ENCODE results near the gene FOXR1. TPM values are rescaled to one million over a fixed set of nuclear protein-coding genes. Genes with fewer than 3 reads are reported as not detected.
"Not testable (repeated sequence)": the region's sequence is repeated elsewhere in the genome, so short reads cannot be mapped to it uniquely, and the experiment has no call there.

The FOXR1 gene
- total RNA-seq, 1 donor from 2014 or later = not detected

DNA sequence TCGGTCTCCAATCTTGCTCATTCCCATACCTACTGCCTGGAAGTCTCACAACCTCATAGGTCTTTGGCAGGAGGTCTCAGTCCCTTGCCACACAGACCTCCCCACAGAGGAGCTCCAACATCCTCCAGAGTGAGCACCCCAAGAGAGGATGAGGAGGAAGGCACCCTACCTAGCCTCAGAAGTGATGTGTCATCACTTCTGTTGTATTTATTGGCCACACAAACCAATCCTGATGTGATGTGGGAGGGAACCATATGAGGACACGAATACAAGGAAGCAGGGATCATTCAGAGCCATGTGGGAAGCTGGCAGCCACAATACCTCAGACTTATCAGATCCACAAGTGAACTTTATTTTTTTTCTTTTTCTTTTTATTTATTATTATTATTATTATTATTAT is 24.5 kb upstream of the FOXR1 start:
- Histone ChIP-seq H3K9me3 (ENCODE audit: control insufficient read depth in 3 of 3, low read length in 3 of 3) (no peaks in the 10 kb centered on the region), H3K4me1 (ENCODE audit: control insufficient read depth in 3 of 3, insufficient read depth in 3 of 3, low read length in 3 of 3) (no peaks in the 10 kb centered on the region), H3K27me3 (ENCODE audit: control insufficient read depth in 3 of 3, insufficient read depth in 3 of 3, low read length in 3 of 3) (no peaks in the 10 kb centered on the region)

DNA sequence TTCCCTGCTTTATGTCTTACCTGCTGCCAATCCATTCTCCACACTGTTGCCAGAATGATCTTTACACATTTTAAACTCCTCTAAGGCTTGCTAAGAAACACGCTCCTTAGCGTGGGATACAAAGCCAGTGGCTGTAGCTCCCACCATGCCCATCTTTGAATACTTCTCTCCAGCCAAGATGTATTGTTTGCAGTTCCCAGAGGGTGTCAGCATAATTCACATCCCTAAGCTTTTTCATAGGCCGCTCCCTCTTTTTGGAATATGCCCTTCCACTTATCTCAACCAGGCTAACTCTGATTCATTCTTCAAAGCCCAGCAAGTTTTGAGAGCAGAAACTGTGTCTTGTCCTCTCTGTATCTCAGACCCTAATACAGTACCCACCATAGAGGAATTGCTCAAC is 23.6 kb upstream of the FOXR1 start:
- no peak overlapping the region for H3K4me3 ChIP-seq (ENCODE audit: low read length in 3 of 3)
- no peak overlapping the region for H3K27ac ChIP-seq (ENCODE audit: low read depth, low read length)
- no peak overlapping the region for H3K9ac ChIP-seq (ENCODE audit: low read depth in 1 of 3, low read length in 3 of 3)
- no peaks in the 10 kb centered on the region for H3K4me1 ChIP-seq (ENCODE audit: control insufficient read depth in 3 of 3, insufficient read depth in 3 of 3, low read length in 3 of 3)
- H3K36me3 ChIP-seq (ENCODE audit: control insufficient read depth in 3 of 3, insufficient read depth in 3 of 3, low read length in 3 of 3) = no peaks in the 10 kb centered on the region
- H3K27me3 ChIP-seq (ENCODE audit: control insufficient read depth in 3 of 3, insufficient read depth in 3 of 3, low read length in 3 of 3) = no peaks in the 10 kb centered on the region
- H3K9me3 ChIP-seq (ENCODE audit: control insufficient read depth in 3 of 3, low read length in 3 of 3) = no peaks in the 10 kb centered on the region

More for the DNA sequence above, 24.5 kb upstream of the FOXR1 start:
- Histone ChIP-seq H3K9ac (ENCODE audit: low read depth in 1 of 3, low read length in 3 of 3) (no peak overlapping the region), H3K36me3 (ENCODE audit: control insufficient read depth in 3 of 3, insufficient read depth in 3 of 3, low read length in 3 of 3) (no peaks in the 10 kb centered on the region), H3K27ac (ENCODE audit: low read depth, low read length) (no peak overlapping the region), H3K4me3 (ENCODE audit: low read length in 3 of 3) (no peak overlapping the region)

DNA sequence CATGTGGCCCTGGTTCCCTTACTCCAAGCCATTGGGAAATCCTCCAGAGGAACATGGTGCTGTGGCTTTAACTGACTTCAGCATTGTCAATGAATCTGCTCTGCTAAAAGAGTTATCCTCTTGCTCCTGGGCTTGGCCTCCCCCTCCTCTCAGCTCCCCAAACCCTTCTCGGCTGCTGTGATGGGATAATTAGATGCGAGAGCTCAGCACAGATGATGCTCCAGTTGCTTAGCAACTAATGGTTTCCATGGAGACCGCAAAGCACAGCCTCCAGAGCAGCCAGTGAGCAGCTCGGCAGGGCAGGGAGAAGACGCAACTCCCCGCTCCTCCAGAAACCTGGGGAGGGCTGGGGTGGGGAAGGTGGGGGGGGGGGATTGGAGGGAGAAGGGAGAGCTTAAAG is 18.3 kb upstream of the FOXR1 start:
- Histone ChIP-seq H3K27ac (ENCODE audit: low read depth, low read length) (no peak overlapping the region), H3K4me1 (ENCODE audit: control insufficient read depth in 3 of 3, insufficient read depth in 3 of 3, low read length in 3 of 3) (peaks cover 0 to 6% (median 0%) of the 10 kb centered on the region in 3 donors), H3K4me3 (ENCODE audit: low read length in 3 of 3) (no peak overlapping the region)

DNA sequence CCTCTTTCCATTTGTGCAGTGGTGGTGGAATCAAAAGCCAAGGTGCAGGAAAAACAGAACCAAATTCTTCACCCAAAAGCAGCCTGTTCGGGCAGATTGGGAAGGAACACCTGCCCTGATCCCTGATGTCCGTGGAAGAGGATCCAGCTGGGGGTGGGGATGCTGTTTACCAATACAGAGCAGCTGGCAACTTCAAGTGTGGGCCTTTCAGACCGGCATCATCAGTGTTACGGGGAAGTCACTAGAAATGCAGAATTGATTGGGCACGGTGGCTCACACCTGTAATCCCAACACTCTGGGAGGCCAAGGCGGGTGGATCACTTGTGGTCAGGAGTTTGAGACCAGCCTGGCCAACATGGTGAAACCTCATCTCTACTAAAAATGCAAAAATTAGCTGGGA is 17.6 kb upstream of the FOXR1 start:
- not testable (repeated sequence) for H3K4me1 ChIP-seq (ENCODE audit: control insufficient read depth in 3 of 3, insufficient read depth in 3 of 3, low read length in 3 of 3); H3K9ac ChIP-seq (ENCODE audit: low read depth in 1 of 3, low read length in 3 of 3); H3K4me3 ChIP-seq (ENCODE audit: low read length in 3 of 3); H3K36me3 ChIP-seq (ENCODE audit: control insufficient read depth in 3 of 3, insufficient read depth in 3 of 3, low read length in 3 of 3); H3K27me3 ChIP-seq (ENCODE audit: control insufficient read depth in 3 of 3, insufficient read depth in 3 of 3, low read length in 3 of 3); H3K27ac ChIP-seq (ENCODE audit: low read depth, low read length); H3K9me3 ChIP-seq (ENCODE audit: control insufficient read depth in 3 of 3, low read length in 3 of 3)

More for the DNA sequence above, 18.3 kb upstream of the FOXR1 start:
- Histone ChIP-seq H3K36me3 (ENCODE audit: control insufficient read depth in 3 of 3, insufficient read depth in 3 of 3, low read length in 3 of 3) (no peaks in the 10 kb centered on the region), H3K27me3 (ENCODE audit: control insufficient read depth in 3 of 3, insufficient read depth in 3 of 3, low read length in 3 of 3) (peaks cover 0 to 7% (median 4%) of the 10 kb centered on the region in 3 donors), H3K9me3 (ENCODE audit: control insufficient read depth in 3 of 3, low read length in 3 of 3) (no peaks in the 10 kb centered on the region), H3K9ac (ENCODE audit: low read depth in 1 of 3, low read length in 3 of 3) (no peak overlapping the region)

DNA sequence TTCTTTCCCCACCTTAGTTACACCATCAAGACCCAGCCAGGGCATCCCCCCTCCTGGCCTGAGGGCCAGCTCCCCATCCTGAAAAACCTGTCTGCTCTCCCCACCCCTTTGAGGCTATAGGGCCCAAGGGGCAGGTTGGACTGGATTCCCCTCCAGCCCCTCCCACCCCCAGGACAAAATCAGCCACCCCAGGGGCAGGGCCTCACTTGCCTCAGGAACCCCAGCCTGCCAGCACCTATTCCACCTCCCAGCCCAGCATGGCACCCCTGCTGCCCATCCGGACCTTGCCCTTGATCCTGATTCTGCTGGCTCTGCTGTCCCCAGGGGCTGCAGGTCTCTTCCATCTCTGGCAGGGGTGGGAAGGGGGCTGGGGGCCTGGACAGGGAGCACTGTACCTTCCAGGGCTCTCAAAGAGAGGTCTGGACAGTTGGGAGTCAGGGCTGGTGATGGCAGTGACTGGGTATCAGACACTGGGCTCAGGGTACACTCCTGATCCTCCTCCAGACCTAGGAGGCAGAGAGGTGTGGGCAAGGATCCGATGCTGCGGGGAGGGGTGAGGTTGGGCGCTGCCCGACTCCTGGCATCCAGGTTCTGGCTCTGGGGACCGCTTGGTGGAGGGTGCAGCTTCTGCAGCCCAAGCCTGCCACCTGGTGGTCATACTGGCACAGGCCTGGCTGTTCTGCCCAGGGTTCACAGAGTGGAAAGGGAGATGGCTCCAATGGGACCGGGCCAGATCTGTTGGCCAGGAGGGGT is 15.3 kb upstream of the FOXR1 start, which contains the start of gene UPK2:
TSS of gene UPK2 (plus strand) at position 205 of the 753 bp plus-strand sequence. CDS start at position 258, 53 bp downstream.
- Histone ChIP-seq H3K4me1 (ENCODE audit: control insufficient read depth in 3 of 3, insufficient read depth in 3 of 3, low read length in 3 of 3) (peaks cover 0 to 6% (median 0%) of the 10 kb centered on the region in 3 donors), H3K9me3 (ENCODE audit: control insufficient read depth in 3 of 3, low read length in 3 of 3) (no peaks in the 10 kb centered on the region), H3K4me3 (ENCODE audit: low read length in 3 of 3) (no peak within 1 kb of the TSS), H3K27ac (ENCODE audit: low read depth, low read length) (no peak within 1 kb of the TSS), H3K27me3 (ENCODE audit: control insufficient read depth in 3 of 3, insufficient read depth in 3 of 3, low read length in 3 of 3) (peaks cover 0 to 7% (median 4%) of the 10 kb centered on the region in 3 donors), H3K9ac (ENCODE audit: low read depth in 1 of 3, low read length in 3 of 3) (no peak within 1 kb of the TSS), H3K36me3 (ENCODE audit: control insufficient read depth in 3 of 3, insufficient read depth in 3 of 3, low read length in 3 of 3) (no peaks in the 10 kb centered on the region)

DNA sequence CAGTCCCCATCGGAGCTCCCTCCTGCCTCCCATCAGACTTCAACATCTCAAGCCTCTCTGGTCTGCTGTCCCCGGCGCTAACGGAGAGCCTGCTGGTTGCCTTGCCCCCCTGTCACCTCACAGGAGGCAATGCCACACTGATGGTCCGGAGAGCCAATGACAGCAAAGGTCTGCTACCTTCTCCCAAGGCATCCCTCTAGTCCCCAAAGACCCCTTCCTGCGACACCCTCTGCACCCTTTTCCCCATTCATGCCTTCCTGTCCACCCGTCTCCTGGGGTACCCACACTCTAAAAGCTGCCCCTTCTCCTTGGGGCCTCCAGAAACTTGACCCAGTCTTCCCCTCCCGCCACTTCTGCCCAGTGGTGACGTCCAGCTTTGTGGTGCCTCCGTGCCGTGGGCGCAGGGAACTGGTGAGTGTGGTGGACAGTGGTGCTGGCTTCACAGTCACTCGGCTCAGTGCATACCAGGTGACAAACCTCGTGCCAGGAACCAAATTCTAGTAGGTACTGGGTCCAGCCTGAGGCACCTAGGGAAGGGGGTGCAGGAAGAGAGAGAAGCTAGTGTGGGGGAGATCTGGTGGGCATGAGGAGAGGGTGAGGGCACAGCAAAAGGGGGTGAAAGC is 14.6 kb upstream of the FOXR1 start:
- Histone ChIP-seq H3K4me1 (ENCODE audit: control insufficient read depth in 3 of 3, insufficient read depth in 3 of 3, low read length in 3 of 3) (peaks cover 0 to 6% (median 0%) of the 10 kb centered on the region in 3 donors), H3K27me3 (ENCODE audit: control insufficient read depth in 3 of 3, insufficient read depth in 3 of 3, low read length in 3 of 3) (peaks cover 0 to 7% (median 4%) of the 10 kb centered on the region in 3 donors), H3K9ac (ENCODE audit: low read depth in 1 of 3, low read length in 3 of 3) (no peak overlapping the region), H3K4me3 (ENCODE audit: low read length in 3 of 3) (no peak overlapping the region), H3K27ac (ENCODE audit: low read depth, low read length) (no peak overlapping the region), H3K36me3 (ENCODE audit: control insufficient read depth in 3 of 3, insufficient read depth in 3 of 3, low read length in 3 of 3) (no peaks in the 10 kb centered on the region), H3K9me3 (ENCODE audit: control insufficient read depth in 3 of 3, low read length in 3 of 3) (no peaks in the 10 kb centered on the region)

DNA sequence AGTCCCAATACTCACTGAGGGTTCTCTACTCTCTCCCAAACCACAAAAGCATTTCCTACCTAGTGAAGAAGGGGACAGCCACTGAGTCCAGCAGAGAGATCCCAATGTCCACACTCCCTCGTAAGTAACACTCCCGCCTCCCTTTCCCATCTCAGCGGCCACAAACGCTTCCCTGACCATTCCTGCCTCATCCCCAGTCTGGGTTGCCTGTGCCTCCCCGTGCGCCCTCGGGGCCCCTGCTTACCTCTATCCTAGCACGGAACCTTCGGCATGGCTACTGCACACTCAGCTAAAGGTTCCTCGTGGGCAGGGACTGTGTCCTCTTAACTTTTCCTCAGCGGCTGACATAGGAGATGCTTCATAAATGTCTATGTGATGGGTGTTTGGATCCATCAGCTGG is 14.0 kb upstream of the FOXR1 start:
- H3K9ac ChIP-seq (ENCODE audit: low read depth in 1 of 3, low read length in 3 of 3) = no peak overlapping the region
- H3K9me3 ChIP-seq (ENCODE audit: control insufficient read depth in 3 of 3, low read length in 3 of 3) = no peaks in the 10 kb centered on the region
- no peak overlapping the region for H3K27ac ChIP-seq (ENCODE audit: low read depth, low read length)
- H3K27me3 ChIP-seq (ENCODE audit: control insufficient read depth in 3 of 3, insufficient read depth in 3 of 3, low read length in 3 of 3) = peaks cover 0 to 7% (median 4%) of the 10 kb centered on the region in 3 donors
- no peaks in the 10 kb centered on the region for H3K36me3 ChIP-seq (ENCODE audit: control insufficient read depth in 3 of 3, insufficient read depth in 3 of 3, low read length in 3 of 3)
- H3K4me1 ChIP-seq (ENCODE audit: control insufficient read depth in 3 of 3, insufficient read depth in 3 of 3, low read length in 3 of 3) = peaks cover 0 to 6% (median 0%) of the 10 kb centered on the region in 3 donors
- no peak overlapping the region for H3K4me3 ChIP-seq (ENCODE audit: low read length in 3 of 3)

DNA sequence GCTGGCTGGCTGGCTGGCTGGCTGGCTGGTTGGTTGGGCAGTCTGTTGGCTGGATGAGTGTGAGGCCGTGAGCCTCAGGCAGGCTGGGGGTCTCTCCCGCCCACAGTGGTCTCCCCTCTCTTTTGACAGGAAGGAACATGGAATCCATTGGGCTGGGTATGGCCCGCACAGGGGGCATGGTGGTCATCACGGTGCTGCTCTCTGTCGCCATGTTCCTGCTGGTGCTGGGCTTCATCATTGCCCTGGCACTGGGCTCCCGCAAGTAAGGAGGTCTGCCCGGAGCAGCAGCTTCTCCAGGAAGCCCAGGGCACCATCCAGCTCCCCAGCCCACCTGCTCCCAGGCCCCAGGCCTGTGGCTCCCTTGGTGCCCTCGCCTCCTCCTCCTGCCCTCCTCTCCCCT is 13.6 kb upstream of the FOXR1 start:
- Histone ChIP-seq H3K4me1 (ENCODE audit: control insufficient read depth in 3 of 3, insufficient read depth in 3 of 3, low read length in 3 of 3) (peaks cover 0 to 6% (median 0%) of the 10 kb centered on the region in 3 donors), H3K9ac (ENCODE audit: low read depth in 1 of 3, low read length in 3 of 3) (no peak overlapping the region), H3K9me3 (ENCODE audit: control insufficient read depth in 3 of 3, low read length in 3 of 3) (no peaks in the 10 kb centered on the region), H3K27ac (ENCODE audit: low read depth, low read length) (no peak overlapping the region), H3K4me3 (ENCODE audit: low read length in 3 of 3) (no peak overlapping the region), H3K36me3 (ENCODE audit: control insufficient read depth in 3 of 3, insufficient read depth in 3 of 3, low read length in 3 of 3) (no peaks in the 10 kb centered on the region), H3K27me3 (ENCODE audit: control insufficient read depth in 3 of 3, insufficient read depth in 3 of 3, low read length in 3 of 3) (peaks cover 0 to 7% (median 4%) of the 10 kb centered on the region in 3 donors)

DNA sequence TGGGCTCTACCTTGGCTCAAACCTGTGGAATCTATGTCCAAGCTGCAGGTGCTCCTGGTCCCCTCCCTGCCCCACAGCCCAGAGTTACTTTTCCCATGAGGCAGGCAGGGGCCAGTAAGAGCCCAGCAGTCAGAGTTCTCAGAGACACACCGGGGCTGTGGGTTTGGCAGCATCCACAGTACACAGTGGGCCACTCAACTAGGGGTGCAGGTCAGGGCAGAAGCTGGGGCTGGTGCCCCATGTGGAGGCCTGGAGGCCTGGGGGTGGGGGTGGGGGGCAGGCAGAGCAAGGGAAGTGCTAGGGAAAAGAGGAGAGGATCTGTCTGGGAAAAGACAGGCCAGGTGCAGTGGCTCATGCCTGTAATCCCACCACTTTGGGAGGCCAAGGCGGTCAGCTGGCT is 13.0 kb upstream of the FOXR1 start:
- H3K36me3 ChIP-seq (ENCODE audit: control insufficient read depth in 3 of 3, insufficient read depth in 3 of 3, low read length in 3 of 3) = no peaks in the 10 kb centered on the region
- H3K4me1 ChIP-seq (ENCODE audit: control insufficient read depth in 3 of 3, insufficient read depth in 3 of 3, low read length in 3 of 3) = peaks cover 0 to 6% (median 0%) of the 10 kb centered on the region in 3 donors
- no peak overlapping the region for H3K9ac ChIP-seq (ENCODE audit: low read depth in 1 of 3, low read length in 3 of 3)
- H3K27ac ChIP-seq (ENCODE audit: low read depth, low read length) = no peak overlapping the region
- H3K27me3 ChIP-seq (ENCODE audit: control insufficient read depth in 3 of 3, insufficient read depth in 3 of 3, low read length in 3 of 3) = peaks cover 0 to 7% (median 4%) of the 10 kb centered on the region in 3 donors
- no peak overlapping the region for H3K4me3 ChIP-seq (ENCODE audit: low read length in 3 of 3)
- no peaks in the 10 kb centered on the region for H3K9me3 ChIP-seq (ENCODE audit: control insufficient read depth in 3 of 3, low read length in 3 of 3)

DNA sequence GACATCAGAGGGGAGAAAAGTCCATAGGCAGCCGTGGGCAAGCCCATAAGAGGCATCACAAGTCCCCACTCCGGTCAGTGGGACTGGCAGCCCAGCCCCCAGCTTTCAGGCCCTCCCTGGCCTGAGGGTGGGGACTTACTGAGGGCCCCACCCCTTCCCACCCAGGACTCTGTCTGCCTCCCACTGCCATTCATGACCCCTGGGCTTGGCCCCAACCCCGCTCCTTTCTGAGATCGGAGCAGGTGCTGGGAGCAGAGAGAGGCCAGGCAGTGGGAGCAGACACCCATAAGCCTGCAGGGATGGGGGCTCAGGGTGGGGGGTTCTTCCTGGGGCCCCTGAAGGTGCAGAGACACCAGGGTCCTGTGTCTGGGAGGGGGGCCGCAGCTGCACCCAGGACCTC is 10.4 kb upstream of the FOXR1 start:
- Histone ChIP-seq H3K9me3 (ENCODE audit: control insufficient read depth in 3 of 3, low read length in 3 of 3) (no peaks in the 10 kb centered on the region), H3K4me3 (ENCODE audit: low read length in 3 of 3) (no peak overlapping the region), H3K4me1 (ENCODE audit: control insufficient read depth in 3 of 3, insufficient read depth in 3 of 3, low read length in 3 of 3) (peaks cover 0 to 6% (median 0%) of the 10 kb centered on the region in 3 donors), H3K27ac (ENCODE audit: low read depth, low read length) (no peak overlapping the region), H3K27me3 (ENCODE audit: control insufficient read depth in 3 of 3, insufficient read depth in 3 of 3, low read length in 3 of 3) (peaks cover 0 to 4% (median 0%) of the 10 kb centered on the region in 3 donors), H3K9ac (ENCODE audit: low read depth in 1 of 3, low read length in 3 of 3) (no peak overlapping the region), H3K36me3 (ENCODE audit: control insufficient read depth in 3 of 3, insufficient read depth in 3 of 3, low read length in 3 of 3) (no peaks in the 10 kb centered on the region)

Data from skeletal muscle tissue (tissue), 4 donors.